Activated naive CD4-positive, alpha-beta T cell treated with anti-CD3 and anti-CD28 coated beads for 36 hours (primary cell): ENCODE measurements around the gene DNTT. TPM values are rescaled to one million over a fixed set of nuclear protein-coding genes. Genes with fewer than 3 reads are reported as not detected.

Source experiments
- CTCF ChIA-PET: fragments of 350-600 bp; sonication (Branson Sonifier 250); formaldehyde crosslinking; loops from one replicate; lab custom pipeline; 2021; ENCODE audit warnings: antibody characterized with exemption; lab: Charles Lee
- DNase-seq: peaks from one replicate; pipeline ENCODE4 v3.0.0-alpha.2; 2020
- H3K27ac Mint-ChIP-seq: one replicate; pipeline ENCODE4 v1.8.0; 2021; ENCODE audit warnings: mild to moderate bottlenecking, mixed read lengths
- H3K27me3 Mint-ChIP-seq: one replicate; pipeline ENCODE4 v1.8.0; 2021; ENCODE audit warnings: low read depth, mixed read lengths
- H3K36me3 Mint-ChIP-seq: one replicate; pipeline ENCODE4 v1.8.0; 2021; ENCODE audit warnings: low read depth, mixed read lengths
- H3K4me1 Mint-ChIP-seq: one replicate; pipeline ENCODE4 v1.8.0; 2021; ENCODE audit warnings: low read depth, mixed read lengths
- H3K4me3 Mint-ChIP-seq: one replicate; pipeline ENCODE4 v1.8.0; 2021; ENCODE audit warnings: mild to moderate bottlenecking, moderate library complexity, mixed read lengths
- H3K9me3 Mint-ChIP-seq: one replicate; pipeline ENCODE4 v1.8.0; 2021; ENCODE audit warnings: mixed read lengths
- intact Hi-C: fragments of 100-400 bp; cut with micrococcal nuclease; formaldehyde crosslinking; loops from one replicate; pipeline ENCODE4 v1.15.1; 2023
- total RNA-seq, 2 experiments: library from RNA; stranded (reverse); gene quantifications; one replicate each; pipeline ENCODE4 v1.2.3, GENCODE V29; 2021

DNTT gene
- total RNA-seq, 2 experiments from 2014 or later = 0.10 TPM; not detected in 1

DNA sequence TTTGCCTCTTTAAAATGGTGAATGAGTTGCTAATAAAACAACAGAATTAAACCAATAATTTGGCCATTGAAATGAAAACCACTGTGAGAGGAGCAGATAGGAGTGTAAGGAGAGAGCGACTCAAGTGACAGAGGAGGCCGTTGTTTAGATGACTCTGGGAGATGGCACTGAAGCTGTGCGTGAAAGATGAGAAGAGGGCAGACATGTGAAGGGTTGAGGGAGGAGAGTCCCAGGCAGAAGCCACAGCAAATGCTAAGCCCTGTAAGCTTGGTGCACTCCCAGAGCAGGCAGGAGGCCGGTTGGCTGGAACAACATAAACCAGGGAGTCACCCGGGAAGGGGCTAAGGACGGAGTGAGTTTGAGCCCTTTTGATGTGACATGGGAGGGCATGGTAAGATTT lies 55.4 kb downstream of the DNTT start:
- no peaks in the 10 kb centered on the region for H3K4me1 Mint-ChIP-seq
- peaks cover 4% of the 10 kb centered on the region for H3K27me3 Mint-ChIP-seq
- CTCF ChIA-PET = no interaction called here
- H3K9me3 Mint-ChIP-seq = no peaks in the 10 kb centered on the region
- intact Hi-C loops = no loop called here
- H3K4me3 Mint-ChIP-seq = no peak overlapping the region
- no peak overlapping the region for H3K27ac Mint-ChIP-seq
- no peak for DNase-seq
- no peaks in the 10 kb centered on the region for H3K36me3 Mint-ChIP-seq

- Mint-ChIP-seq H3K4me1 (no peaks in the 10 kb centered on the region), H3K27ac (no peak overlapping the region), H3K27me3 (peaks cover 4% of the 10 kb centered on the region), H3K4me3 (no peak overlapping the region), H3K9me3 (no peaks in the 10 kb centered on the region), H3K36me3 (no peaks in the 10 kb centered on the region)
- intact Hi-C loops = no loop called here
- no peak for DNase-seq
- CTCF ChIA-PET = interaction anchor here (2.2 kb wide), 1 partner anchor 15 kb away, joined by 8 read pairs; no protein-coding TSS in a partner anchor
These were observed 56.1 kb downstream of the DNTT start for GRCh38 chr10:96360331-96360730.

- Mint-ChIP-seq H3K27me3 (peaks cover 4% of the 10 kb centered on the region), H3K27ac (no peak overlapping the region), H3K36me3 (no peaks in the 10 kb centered on the region), H3K4me1 (no peaks in the 10 kb centered on the region), H3K4me3 (no peak overlapping the region), H3K9me3 (no peaks in the 10 kb centered on the region)
- CTCF ChIA-PET = interaction anchor here (2.2 kb wide), 1 partner anchor 14 kb away, joined by 8 read pairs; no protein-coding TSS in a partner anchor
- intact Hi-C loops = no loop called here
- DNase-seq = no peak
These were observed 56.5 kb downstream of the DNTT start for GRCh38 chr10:96360766-96361165.

GRCh38 chr10:96365571-96365970 lies 61.3 kb downstream of the DNTT start:
- CTCF ChIA-PET = interaction anchor here (0.6 to 2.8 kb wide), 4 partner anchors 9 to 1489 kb away, joined by 3 to 15 read pairs (median 4); no protein-coding TSS in a partner anchor
- no peaks in the 10 kb centered on the region for H3K27me3 Mint-ChIP-seq

GRCh38 chr10:96366508-96366907 lies 62.3 kb downstream of the DNTT start:
- CTCF ChIA-PET = interaction anchor here (0.8 to 2.8 kb wide), 5 partner anchors 8 to 147 kb away, joined by 3 to 15 read pairs (median 3); partner anchors contain the start of gene TLL2
- Mint-ChIP-seq H3K27ac (no peak overlapping the region), H3K9me3 (no peaks in the 10 kb centered on the region), H3K27me3 (no peaks in the 10 kb centered on the region), H3K4me1 (no peaks in the 10 kb centered on the region), H3K36me3 (no peaks in the 10 kb centered on the region), H3K4me3 (no peak overlapping the region)
- intact Hi-C loops = no loop called here
- no peak for DNase-seq

More at GRCh38 chr10:96365571-96365970, 61.3 kb downstream of the DNTT start:
- H3K4me3 Mint-ChIP-seq = no peak overlapping the region
- no peaks in the 10 kb centered on the region for H3K36me3 Mint-ChIP-seq
- H3K27ac Mint-ChIP-seq = no peak overlapping the region
- H3K9me3 Mint-ChIP-seq = no peaks in the 10 kb centered on the region
- no peak for DNase-seq
- H3K4me1 Mint-ChIP-seq = no peaks in the 10 kb centered on the region
- intact Hi-C loops = no loop called here

DNA sequence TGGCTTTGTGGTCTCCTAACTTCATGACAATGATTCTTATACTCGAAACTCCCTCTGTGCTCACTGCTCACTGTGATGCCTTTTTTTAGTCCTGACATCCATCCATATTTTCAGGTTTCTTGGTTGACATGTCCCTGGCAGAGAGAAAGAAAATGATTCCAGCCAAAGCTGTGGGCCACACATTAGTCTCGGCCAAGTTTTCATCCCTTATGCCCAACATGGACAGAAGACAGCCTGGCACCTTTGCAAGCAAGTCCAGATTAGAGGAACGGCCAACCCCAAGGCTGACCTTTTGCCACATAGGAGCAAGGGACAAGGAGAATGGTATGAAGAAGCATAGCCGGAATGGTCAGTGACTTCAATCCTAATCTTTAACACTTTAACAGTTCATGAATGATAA lies 63.2 kb downstream of the DNTT start:
- Mint-ChIP-seq H3K9me3 (no peaks in the 10 kb centered on the region), H3K36me3 (no peaks in the 10 kb centered on the region), H3K4me1 (no peaks in the 10 kb centered on the region), H3K27ac (no peak overlapping the region), H3K4me3 (no peak overlapping the region), H3K27me3 (no peaks in the 10 kb centered on the region)
- no peak for DNase-seq
- CTCF ChIA-PET = interaction anchor here (1.0 to 2.8 kb wide), 2 partner anchors 7 to 146 kb away, joined by 3 to 15 read pairs; partner anchors contain the start of gene TLL2
- intact Hi-C loops = no loop called here

GRCh38 chr10:96368971-96369370 lies 64.7 kb downstream of the DNTT start:
- Mint-ChIP-seq H3K27ac (no peak overlapping the region), H3K4me1 (no peaks in the 10 kb centered on the region), H3K9me3 (no peaks in the 10 kb centered on the region), H3K36me3 (no peaks in the 10 kb centered on the region), H3K27me3 (no peaks in the 10 kb centered on the region), H3K4me3 (no peak overlapping the region)
- DNase-seq = no peak
- intact Hi-C loops = no loop called here
- CTCF ChIA-PET = interaction anchor here (0.7 kb wide), 2 partner anchors 804 to 981 kb away, joined by 4 to 5 read pairs; no protein-coding TSS in a partner anchor

- Mint-ChIP-seq H3K9me3 (no peaks in the 10 kb centered on the region), H3K27ac (no peak overlapping the region), H3K36me3 (no peaks in the 10 kb centered on the region), H3K4me3 (no peak overlapping the region), H3K4me1 (peaks cover 2% of the 10 kb centered on the region), H3K27me3 (peaks cover 3% of the 10 kb centered on the region)
- intact Hi-C loops = loop anchor here (10.0 kb wide), 1 partner anchor 665 kb away; no protein-coding TSS in a partner anchor
- no peak for DNase-seq
- CTCF ChIA-PET = interaction anchor here (0.7 to 1.8 kb wide), 17 partner anchors 11 to 1214 kb away, joined by 3 to 9 read pairs (median 4); partner anchors contain the start of genes HOGA1 and OPALIN
These were observed 65.8 kb downstream of the DNTT start for GRCh38 chr10:96369890-96370583.

DNA sequence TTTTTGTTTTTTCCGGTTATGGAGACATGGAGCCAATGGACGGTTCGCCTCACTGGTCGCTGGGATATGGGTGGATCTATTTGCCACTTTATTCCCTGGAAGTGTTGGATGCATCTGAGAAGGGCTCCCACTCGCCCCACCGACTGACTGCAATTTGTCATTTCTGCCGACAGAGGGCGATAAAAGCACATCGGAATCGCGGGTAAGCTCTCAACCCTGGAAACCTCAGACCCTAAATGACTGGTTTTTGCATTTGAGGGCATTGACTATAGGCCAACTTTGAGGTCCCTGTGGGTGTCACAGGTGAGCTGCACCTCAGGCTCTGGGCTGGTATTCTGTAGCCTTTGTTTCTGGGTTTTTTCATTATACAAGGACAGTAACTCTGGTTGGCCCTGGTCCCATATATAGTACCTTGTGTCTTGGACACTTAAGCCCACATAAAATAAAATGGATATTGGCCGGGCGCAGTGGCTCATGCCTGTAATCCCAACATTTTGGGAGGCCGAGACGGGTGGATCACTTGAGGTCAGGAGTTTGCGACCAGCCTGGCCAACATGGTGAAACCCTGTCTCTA lies 66.4 kb downstream of the DNTT start:
- H3K27me3 Mint-ChIP-seq = peaks cover 3% of the 10 kb centered on the region
- no peaks in the 10 kb centered on the region for H3K36me3 Mint-ChIP-seq
- peaks cover 6% of the 10 kb centered on the region for H3K4me1 Mint-ChIP-seq
- no peaks in the 10 kb centered on the region for H3K9me3 Mint-ChIP-seq
- peak; percentile 61 for DNase-seq
- intact Hi-C loops = loop anchor here (10.0 kb wide), 1 partner anchor 664 kb away; no protein-coding TSS in a partner anchor
- CTCF ChIA-PET = interaction anchor here (0.5 to 1.8 kb wide), 19 partner anchors 11 to 1214 kb away, joined by 3 to 9 read pairs (median 4); partner anchors contain the start of genes HOGA1 and OPALIN
- no peak overlapping the region for H3K4me3 Mint-ChIP-seq
- H3K27ac Mint-ChIP-seq = no peak overlapping the region

DNA sequence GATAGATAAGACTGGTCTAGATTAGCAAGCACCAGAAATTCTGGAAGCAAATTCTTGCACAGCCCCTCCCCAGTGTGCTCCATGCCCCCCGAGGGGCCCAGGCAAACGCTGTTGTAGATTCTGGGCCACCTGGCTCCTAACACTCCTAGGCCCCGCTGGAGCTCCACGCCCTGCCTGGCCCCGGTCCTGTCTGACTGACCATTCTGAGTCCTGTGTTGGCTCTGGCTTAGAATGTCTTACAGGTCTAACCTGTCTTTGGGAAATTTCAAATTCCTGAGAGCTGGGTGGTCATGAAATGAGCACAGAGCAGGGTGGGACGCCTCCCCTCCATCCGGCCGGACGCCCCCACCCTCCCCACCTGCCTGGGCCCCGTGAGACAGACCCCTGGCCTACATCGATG lies 67.1 kb downstream of the DNTT start:
- H3K27ac Mint-ChIP-seq = no peak overlapping the region
- intact Hi-C loops = loop anchor here (10.0 kb wide), 1 partner anchor 663 kb away; no protein-coding TSS in a partner anchor
- no peak overlapping the region for H3K4me3 Mint-ChIP-seq
- no peaks in the 10 kb centered on the region for H3K36me3 Mint-ChIP-seq
- no peaks in the 10 kb centered on the region for H3K9me3 Mint-ChIP-seq
- H3K4me1 Mint-ChIP-seq = peaks cover 6% of the 10 kb centered on the region
- H3K27me3 Mint-ChIP-seq = peaks cover 3% of the 10 kb centered on the region
- CTCF ChIA-PET = interaction anchor here (1.0 to 1.8 kb wide), 11 partner anchors 14 to 654 kb away, joined by 3 to 9 read pairs (median 4); no protein-coding TSS in a partner anchor
- no peak for DNase-seq

- CTCF ChIA-PET = interaction anchor here (1.2 to 2.8 kb wide), 11 partner anchors 8 to 613 kb away, joined by 3 to 20 read pairs (median 6); partner anchors contain the start of genes OPALIN and TLL2
- Mint-ChIP-seq H3K27ac (no peak overlapping the region), H3K4me3 (peak overlapping the region; percentile 74)
These were observed 69.8 kb downstream of the DNTT start for GRCh38 chr10:96374004-96374403.

DNA sequence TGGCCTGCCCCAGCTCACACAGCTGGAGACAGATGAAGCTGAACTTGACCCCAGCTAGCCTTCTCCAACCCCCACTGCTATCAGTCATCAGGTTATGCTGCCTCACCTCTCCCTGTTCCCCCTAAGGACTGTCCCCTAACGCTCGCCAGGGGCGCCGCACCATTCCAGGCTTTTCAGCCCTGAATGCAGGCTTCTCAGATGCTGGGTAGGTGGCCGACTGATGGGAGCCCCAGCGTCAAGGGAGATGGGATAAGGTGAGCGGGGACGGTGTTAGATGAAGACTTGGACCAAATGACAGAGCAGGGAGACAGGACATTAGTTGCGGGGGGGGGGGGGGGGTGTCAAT lies 70.4 kb downstream of the DNTT start:
- Mint-ChIP-seq H3K27ac (no peak overlapping the region), H3K36me3 (no peaks in the 10 kb centered on the region), H3K4me1 (peaks cover 6% of the 10 kb centered on the region), H3K9me3 (no peaks in the 10 kb centered on the region), H3K4me3 (peak overlapping the region; percentile 74), H3K27me3 (peaks cover 3% of the 10 kb centered on the region)
- DNase-seq = no peak
- intact Hi-C loops = loop anchor here (2.0 to 10.0 kb wide), 3 partner anchors 266 to 660 kb away; partner anchors contain the start of gene PIK3AP1
- CTCF ChIA-PET = interaction anchor here (0.6 to 2.8 kb wide), 32 partner anchors 9 to 649 kb away, joined by 3 to 20 read pairs (median 4); partner anchors contain the start of genes OPALIN and TLL2

More at GRCh38 chr10:96374004-96374403, 69.8 kb downstream of the DNTT start:
- intact Hi-C loops = loop anchor here (2.0 to 10.0 kb wide), 3 partner anchors 267 to 661 kb away; partner anchors contain the start of gene PIK3AP1
- Mint-ChIP-seq H3K4me1 (peaks cover 6% of the 10 kb centered on the region), H3K36me3 (no peaks in the 10 kb centered on the region), H3K9me3 (no peaks in the 10 kb centered on the region), H3K27me3 (peaks cover 3% of the 10 kb centered on the region)
- no peak for DNase-seq
